GM12878 (cell line): Measurements from ENCODE around the gene FGF19.
"Not testable (repeated sequence)": the region's sequence is repeated elsewhere in the genome, so short reads cannot be mapped to it uniquely, and the experiment has no call there.

Experiments used
- EGR1 ChIP-seq, 2 experiments: IDR thresholded peaks; 1 replicate in 1 of 2; 2 replicates in 1 of 2; pipeline ENCODE4 v1.6.1; 2011 to 2012; ENCODE audit warnings: low read depth in 2 of 2, low read length in 2 of 2, borderline replicate concordance in 1 of 2, mild to moderate bottlenecking in 1 of 2, moderate library complexity in 1 of 2
- EP300 ChIP-seq, 2 experiments: fragments of 150-350 bp in 1 of 2; IDR thresholded peaks; 2 replicates each; pipeline ENCODE4 v1.6.1; 2011 to 2012; ENCODE audit warnings: low read depth in 2 of 2, low read length in 2 of 2, borderline replicate concordance in 1 of 2, improper control_type of control experiment in 1 of 2, inconsistent platforms in 1 of 2; ENCODE audit not compliant: control insufficient read depth in 1 of 2
- ETV6 ChIP-seq, 2 experiments: fragments of 450-650 bp in 1 of 2; IDR thresholded peaks in 1 of 2; conservative IDR thresholded peaks in 1 of 2; 2 replicates each; pipeline ENCODE4 v1.6.1; 2014; ENCODE audit warnings: antibody characterized with exemption in 1 of 2, borderline replicate concordance in 1 of 2, low read depth in 1 of 2, mild to moderate bottlenecking in 1 of 2, moderate library complexity in 1 of 2
- FOS ChIP-seq: IDR thresholded peaks from 3 replicates; pipeline ENCODE4 v1.6.1; 2011; ENCODE audit warnings: borderline replicate concordance; ENCODE audit not compliant: insufficient read length; ENCODE audit errors: extremely low read depth
- POLR2AphosphoS2 ChIP-seq: IDR thresholded peaks from 2 replicates; pipeline ENCODE4 v1.6.1; 2011; ENCODE audit warnings: low read depth, mild to moderate bottlenecking, low read length, improper control_type of control experiment, moderate library complexity
- RELA ChIP-seq: fragments of 450-650 bp; IDR thresholded peaks from 2 replicates; pipeline ENCODE4 v1.8.0; 2014; ENCODE audit warnings: borderline replicate concordance; ENCODE audit not compliant: partially characterized antibody
- ZBTB33 ChIP-seq: fragments of 450-650 bp; IDR thresholded peaks from 2 replicates; pipeline ENCODE4 v1.6.1; 2017; ENCODE audit warnings: mild to moderate bottlenecking
- TF ChIP-seq, protein P1 (sequence below), 3 experiments: IDR thresholded peaks in 2 of 3; conservative IDR thresholded peaks in 1 of 3; 2 replicates each; pipeline ENCODE4 v1.5.1; 2011; ENCODE audit warnings: low read depth in 3 of 3, low read length in 3 of 3, mild to moderate bottlenecking in 3 of 3, control low read depth in 2 of 3, moderate library complexity in 2 of 3, inconsistent platforms in 1 of 3, mixed read lengths in 1 of 3; ENCODE audit not compliant: control insufficient read depth in 2 of 3, insufficient read depth in 1 of 3; ENCODE audit errors: extremely low read depth in 1 of 3

DNA sequence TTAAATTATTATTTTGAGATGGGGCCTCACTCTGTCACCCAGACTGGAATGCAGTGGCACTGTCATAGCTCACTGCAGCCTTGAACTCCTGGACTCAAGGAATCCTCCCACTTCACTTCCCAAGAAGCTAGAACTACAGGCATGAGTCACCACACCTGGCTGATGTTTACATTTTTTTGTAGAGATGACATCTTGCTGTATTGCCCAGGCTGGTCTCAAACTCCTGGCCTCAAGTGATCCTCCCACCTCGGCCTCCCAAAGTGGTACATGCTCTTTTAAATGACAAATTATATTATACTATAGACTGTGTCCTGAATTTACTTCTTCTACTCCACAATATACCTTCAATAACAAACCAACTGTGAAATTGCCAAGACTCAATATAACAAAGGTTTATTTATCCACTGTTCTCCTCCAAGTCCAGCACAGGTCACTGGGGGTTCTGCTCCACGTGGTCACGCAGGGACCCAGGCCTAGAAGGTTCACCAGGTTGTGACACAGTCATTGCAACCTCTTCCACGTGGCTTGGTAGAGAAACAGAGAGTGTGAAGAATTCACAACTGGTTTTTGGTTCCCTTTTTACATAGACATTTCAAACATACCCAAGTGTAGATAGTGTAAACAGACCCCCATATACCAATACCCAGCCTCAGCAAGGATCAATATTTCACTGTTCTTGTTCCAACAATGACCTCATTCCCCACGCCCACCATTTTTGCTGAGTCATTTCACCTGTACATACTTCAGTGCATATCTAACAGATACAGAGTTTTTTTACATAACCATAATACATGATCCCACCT is 15.7 kb downstream of the FGF19 start:
- TF ChIP-seq, protein P1, sequence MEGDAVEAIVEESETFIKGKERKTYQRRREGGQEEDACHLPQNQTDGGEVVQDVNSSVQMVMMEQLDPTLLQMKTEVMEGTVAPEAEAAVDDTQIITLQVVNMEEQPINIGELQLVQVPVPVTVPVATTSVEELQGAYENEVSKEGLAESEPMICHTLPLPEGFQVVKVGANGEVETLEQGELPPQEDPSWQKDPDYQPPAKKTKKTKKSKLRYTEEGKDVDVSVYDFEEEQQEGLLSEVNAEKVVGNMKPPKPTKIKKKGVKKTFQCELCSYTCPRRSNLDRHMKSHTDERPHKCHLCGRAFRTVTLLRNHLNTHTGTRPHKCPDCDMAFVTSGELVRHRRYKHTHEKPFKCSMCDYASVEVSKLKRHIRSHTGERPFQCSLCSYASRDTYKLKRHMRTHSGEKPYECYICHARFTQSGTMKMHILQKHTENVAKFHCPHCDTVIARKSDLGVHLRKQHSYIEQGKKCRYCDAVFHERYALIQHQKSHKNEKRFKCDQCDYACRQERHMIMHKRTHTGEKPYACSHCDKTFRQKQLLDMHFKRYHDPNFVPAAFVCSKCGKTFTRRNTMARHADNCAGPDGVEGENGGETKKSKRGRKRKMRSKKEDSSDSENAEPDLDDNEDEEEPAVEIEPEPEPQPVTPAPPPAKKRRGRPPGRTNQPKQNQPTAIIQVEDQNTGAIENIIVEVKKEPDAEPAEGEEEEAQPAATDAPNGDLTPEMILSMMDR (IDR thresholded peaks at IDR 0.05 in 2 of 3, conservative IDR thresholded peaks at IDR 0.05 in 1 of 3; ENCODE audit: control insufficient read depth in 2 of 3, extremely low read depth in 1 of 3, insufficient read depth in 1 of 3, low read depth in 3 of 3, low read length in 3 of 3), result not testable (repeated sequence)
- TF ChIP-seq EGR1 (IDR thresholded peaks at IDR 0.05; ENCODE audit: borderline replicate concordance in 1 of 2, low read depth in 2 of 2, low read length in 2 of 2); POLR2AphosphoS2; ZBTB33; FOS; RELA; EP300 (IDR thresholded peaks at IDR 0.05; ENCODE audit: borderline replicate concordance in 1 of 2, control insufficient read depth in 1 of 2, low read depth in 2 of 2, low read length in 2 of 2); ETV6 (conservative IDR thresholded peaks at IDR 0.05 in 1 of 2, IDR thresholded peaks at IDR 0.05 in 1 of 2; ENCODE audit: borderline replicate concordance in 1 of 2, low read depth in 1 of 2): not testable (repeated sequence)
